ENCODE data around the gene FBXO22. TPM values are rescaled to one million over a fixed set of nuclear protein-coding genes. Genes with fewer than 3 reads are reported as not detected.

The FBXO22 gene
- total and polyA plus RNA-seq, 2 of the 8 experiments (the other 6 are each of a cell fraction or from before 2014, with no cell fraction given), result 33.2 to 67.3 TPM

DNA sequence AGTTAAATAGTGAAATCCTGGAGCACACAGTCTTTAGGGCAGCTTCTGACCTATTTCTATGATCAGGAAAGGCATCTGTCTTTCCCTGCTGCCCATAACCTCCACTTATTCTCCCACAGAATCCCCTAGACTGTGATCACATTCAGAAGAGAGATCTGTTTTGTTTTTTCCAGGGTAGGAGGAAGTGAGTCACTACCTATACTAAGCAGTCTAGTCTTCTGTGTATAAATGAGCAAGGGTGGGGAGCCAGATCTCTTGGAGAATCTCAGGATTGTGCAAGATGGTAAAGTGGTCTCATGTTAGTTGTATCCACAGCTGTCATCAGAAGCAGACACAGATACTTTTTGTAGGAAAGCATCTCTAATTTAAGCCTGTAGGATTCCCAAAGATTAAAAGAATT, 11.8 kb upstream of the FBXO22 start:
- Histone ChIP-seq H2AK5ac (ENCODE audit: low read depth, low read length) (no peak overlapping the region), H2BK120ac (replicated peaks; ENCODE audit: low read depth, low read length) (no peak overlapping the region), H3K9me3 (ENCODE audit: insufficient read depth in 2 of 2, low read depth in 1 of 2, low read length in 1 of 2) (no peaks in the 10 kb centered on the region), H4K5ac (ENCODE audit: insufficient read length, low read depth, low read length) (no peak overlapping the region), H2BK20ac (ENCODE audit: low read length) (no peak overlapping the region), H3K9ac (replicated peaks in 1 of 4; ENCODE audit: extremely low read depth in 1 of 4, low read depth in 3 of 4, low read length in 3 of 4) (no peak overlapping the region), H2BK15ac (ENCODE audit: low read length) (no peak overlapping the region), H3K14ac (ENCODE audit: insufficient read length) (no peak overlapping the region), H3K36me3 (ENCODE audit: control insufficient read depth in 2 of 4, insufficient read depth in 4 of 4, low read length in 3 of 4) (peaks cover 0 to 34% (median 4%) of the 10 kb centered on the region in 4 experiments; a peak in 3 of 8 replicates), H4K91ac (replicated peaks; ENCODE audit: insufficient read length, low read length) (no peak overlapping the region), H4K20me1 (replicated peaks in 1 of 2; ENCODE audit: control insufficient read depth in 1 of 2, insufficient read depth in 2 of 2, low read length in 2 of 2) (peaks cover 0 to 2% of the 10 kb centered on the region in 2 experiments), H3K27ac (ENCODE audit: low read depth, low read length) (no peak overlapping the region), H3K23ac (ENCODE audit: insufficient read length) (no peak overlapping the region), H2BK5ac (ENCODE audit: low read depth, low read length) (no peak overlapping the region), H2BK12ac (ENCODE audit: low read depth, low read length) (no peak overlapping the region), H3K23me2 (ENCODE audit: low read depth, low read length) (no peaks in the 10 kb centered on the region; the same call in 1 of the 2 replicates), H3K4me3 (ENCODE audit: extremely low read depth in 1 of 4, insufficient read depth in 2 of 4, low read depth in 3 of 4, low read length in 4 of 4) (no peak overlapping the region), H3K27me3 (replicated peaks in 1 of 4; ENCODE audit: control insufficient read depth in 3 of 4, extremely low read depth in 1 of 4, insufficient read depth in 3 of 4, low read length in 3 of 4) (no peaks in the 10 kb centered on the region), H3K4ac (replicated peaks; ENCODE audit: insufficient read length, low read depth, low read length) (no peak overlapping the region), H4K8ac (ENCODE audit: extremely low read depth, insufficient read depth, low read length) (no peak overlapping the region), H3K4me2 (ENCODE audit: insufficient read depth in 1 of 2, low read depth in 2 of 2, low read length in 2 of 2) (no peak overlapping the region), H3K4me1 (replicated peaks in 1 of 4; ENCODE audit: control insufficient read depth in 3 of 4, insufficient read depth in 4 of 4, low read length in 3 of 4) (no peaks in the 10 kb centered on the region), H3K79me2 (ENCODE audit: control insufficient read depth in 1 of 2, insufficient read depth in 2 of 2, low read length in 2 of 2) (no peaks in the 10 kb centered on the region), H3K79me1 (ENCODE audit: low read depth, low read length) (no peaks in the 10 kb centered on the region; the same call in 1 of the 2 replicates), H3K56ac (replicated peaks; ENCODE audit: insufficient read length, low read depth, low read length) (no peak overlapping the region), H2AFZ (ENCODE audit: low read length) (no peak overlapping the region), H3K18ac (ENCODE audit: extremely low read depth, low read length) (no peak overlapping the region)
- no peak for FAIRE-seq
- ChIA-PET CTCF (ENCODE audit: partially characterized antibody) (interaction anchor here (0.5 to 1.2 kb wide), 2 partner anchors 11 to 37 kb away, joined by 3 read pairs; no protein-coding TSS in a partner anchor), POLR2A (ENCODE audit: partially characterized antibody) (interaction anchor here (1.7 kb wide), 1 partner anchor 11 kb away, joined by 5 read pairs; no protein-coding TSS in a partner anchor)
- DNase-seq (ENCODE audit: low read depth in 1 of 2, low spot score in 2 of 2), result no peak
- TF ChIP-seq EZH2 (IDR thresholded peaks at IDR 0.05; ENCODE audit: low read depth, low read length, severe bottlenecking) (no peak), SRF (IDR thresholded peaks at IDR 0.05; ENCODE audit: low read depth, low read length) (no peak), SUZ12 (IDR thresholded peaks at IDR 0.05; ENCODE audit: low read length) (no peak), CHD2 (IDR thresholded peaks at IDR 0.05; ENCODE audit: low read length) (no peak), RBBP5 (IDR thresholded peaks at IDR 0.05; ENCODE audit: borderline replicate concordance, low read depth, low read length) (no peak), SIRT6 (IDR thresholded peaks at IDR 0.05; ENCODE audit: low read length) (no peak), PHF8 (conservative IDR thresholded peaks at IDR 0.05; ENCODE audit: low read depth, low read length) (no peak), SP2 (IDR thresholded peaks at IDR 0.05; ENCODE audit: low read length) (no peak), SAP30 (IDR thresholded peaks at IDR 0.05; ENCODE audit: insufficient read depth, insufficient replicate concordance, low read length) (no peak), TBP (IDR thresholded peaks at IDR 0.05; ENCODE audit: low read depth, low read length) (no peak), CEBPB (IDR thresholded peaks at IDR 0.05; ENCODE audit: low read depth, low read length) (no peak), TAF1 (IDR thresholded peaks at IDR 0.05; ENCODE audit: low read depth, low read length) (no peak)
- TF ChIP-seq, protein P1, sequence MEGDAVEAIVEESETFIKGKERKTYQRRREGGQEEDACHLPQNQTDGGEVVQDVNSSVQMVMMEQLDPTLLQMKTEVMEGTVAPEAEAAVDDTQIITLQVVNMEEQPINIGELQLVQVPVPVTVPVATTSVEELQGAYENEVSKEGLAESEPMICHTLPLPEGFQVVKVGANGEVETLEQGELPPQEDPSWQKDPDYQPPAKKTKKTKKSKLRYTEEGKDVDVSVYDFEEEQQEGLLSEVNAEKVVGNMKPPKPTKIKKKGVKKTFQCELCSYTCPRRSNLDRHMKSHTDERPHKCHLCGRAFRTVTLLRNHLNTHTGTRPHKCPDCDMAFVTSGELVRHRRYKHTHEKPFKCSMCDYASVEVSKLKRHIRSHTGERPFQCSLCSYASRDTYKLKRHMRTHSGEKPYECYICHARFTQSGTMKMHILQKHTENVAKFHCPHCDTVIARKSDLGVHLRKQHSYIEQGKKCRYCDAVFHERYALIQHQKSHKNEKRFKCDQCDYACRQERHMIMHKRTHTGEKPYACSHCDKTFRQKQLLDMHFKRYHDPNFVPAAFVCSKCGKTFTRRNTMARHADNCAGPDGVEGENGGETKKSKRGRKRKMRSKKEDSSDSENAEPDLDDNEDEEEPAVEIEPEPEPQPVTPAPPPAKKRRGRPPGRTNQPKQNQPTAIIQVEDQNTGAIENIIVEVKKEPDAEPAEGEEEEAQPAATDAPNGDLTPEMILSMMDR (IDR thresholded peaks at IDR 0.05; ENCODE audit: control extremely low read depth in 1 of 3, insufficient read depth in 1 of 3, low read depth in 1 of 3, low read length in 3 of 3), result no peak
